ENCODE results near the gene ZNF618. TPM values are rescaled to one million over a fixed set of nuclear protein-coding genes. Genes with fewer than 3 reads are reported as not detected.
A peak's percentile ranks its signal among the peaks of the same experiment; 100 is the strongest.

Gene ZNF618
- total RNA-seq, 1 experiment from 2014 or later, result 1.8 TPM

DNA sequence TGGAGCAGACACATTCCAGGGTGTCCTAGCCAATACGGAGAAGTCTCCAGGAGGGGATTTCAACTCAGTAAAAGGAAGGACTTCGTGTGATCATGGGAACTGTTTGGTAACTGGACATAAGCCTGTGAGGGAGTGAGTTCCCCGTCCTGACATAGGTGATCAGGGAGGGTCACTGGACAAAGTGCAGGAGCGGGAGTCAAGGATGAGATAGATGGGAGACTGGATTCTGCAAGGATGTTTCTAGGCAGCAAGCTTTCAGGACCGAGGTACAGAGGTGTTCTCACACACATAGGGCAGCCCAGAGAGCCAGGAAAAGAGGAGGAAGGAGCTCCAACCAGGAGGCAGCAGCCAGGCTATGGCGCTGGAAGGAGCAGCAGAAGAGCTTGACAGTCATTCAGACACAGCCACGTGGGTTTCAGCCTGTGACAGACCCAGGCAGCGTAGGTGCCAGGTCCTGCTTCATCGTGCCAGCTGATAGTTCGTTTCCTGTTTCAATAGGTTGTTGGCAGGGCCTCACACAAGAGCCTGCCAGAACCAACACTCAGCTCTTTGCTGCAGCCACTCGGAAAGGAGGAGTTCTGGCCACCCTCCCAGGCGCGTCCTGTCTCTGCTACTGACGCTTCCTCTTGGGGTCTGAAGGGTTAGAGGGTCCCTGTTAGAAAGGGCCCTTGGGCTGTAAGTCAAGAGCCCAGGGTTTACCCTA is 117.9 kb downstream of the ZNF618 start:
- ChIA-PET POLR2A (no interaction called here), CTCF (no interaction called here)
- no peak overlapping the region for H3K27ac ChIP-seq (ENCODE audit: low read length)
- intact Hi-C loops (cut with micrococcal nuclease; ENCODE audit: unreplicated experiment) (no loop called here), in situ Hi-C loops (cut with HindIII; ENCODE audit: low pct_unique_long_range_greater_than_20kb, low sequenced_read_pairs) (no loop called here)
- H3K9me3 ChIP-seq (ENCODE audit: control insufficient read depth, insufficient read depth, low read depth, low read length), result no peaks in the 10 kb centered on the region
- no TSS peak for BruUV-seq (replicated peaks)
- no peaks in the 10 kb centered on the region for H3K36me3 ChIP-seq (ENCODE audit: control insufficient read depth, insufficient read depth, low read length)
- TF ChIP-seq SIN3A (IDR thresholded peaks at IDR 0.05; ENCODE audit: borderline replicate concordance, insufficient read depth, low read depth, low read length) (no peak), POLR2AphosphoS5 (IDR thresholded peaks at IDR 0.05; ENCODE audit: low read depth, low read length) (no peak), TCF7L2 (IDR thresholded peaks at IDR 0.05; ENCODE audit: low read depth, low read length) (no peak)
- TF ChIP-seq, protein P1, sequence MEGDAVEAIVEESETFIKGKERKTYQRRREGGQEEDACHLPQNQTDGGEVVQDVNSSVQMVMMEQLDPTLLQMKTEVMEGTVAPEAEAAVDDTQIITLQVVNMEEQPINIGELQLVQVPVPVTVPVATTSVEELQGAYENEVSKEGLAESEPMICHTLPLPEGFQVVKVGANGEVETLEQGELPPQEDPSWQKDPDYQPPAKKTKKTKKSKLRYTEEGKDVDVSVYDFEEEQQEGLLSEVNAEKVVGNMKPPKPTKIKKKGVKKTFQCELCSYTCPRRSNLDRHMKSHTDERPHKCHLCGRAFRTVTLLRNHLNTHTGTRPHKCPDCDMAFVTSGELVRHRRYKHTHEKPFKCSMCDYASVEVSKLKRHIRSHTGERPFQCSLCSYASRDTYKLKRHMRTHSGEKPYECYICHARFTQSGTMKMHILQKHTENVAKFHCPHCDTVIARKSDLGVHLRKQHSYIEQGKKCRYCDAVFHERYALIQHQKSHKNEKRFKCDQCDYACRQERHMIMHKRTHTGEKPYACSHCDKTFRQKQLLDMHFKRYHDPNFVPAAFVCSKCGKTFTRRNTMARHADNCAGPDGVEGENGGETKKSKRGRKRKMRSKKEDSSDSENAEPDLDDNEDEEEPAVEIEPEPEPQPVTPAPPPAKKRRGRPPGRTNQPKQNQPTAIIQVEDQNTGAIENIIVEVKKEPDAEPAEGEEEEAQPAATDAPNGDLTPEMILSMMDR (IDR thresholded peaks at IDR 0.05), result no peak
- TF ChIP-seq, protein P2, sequence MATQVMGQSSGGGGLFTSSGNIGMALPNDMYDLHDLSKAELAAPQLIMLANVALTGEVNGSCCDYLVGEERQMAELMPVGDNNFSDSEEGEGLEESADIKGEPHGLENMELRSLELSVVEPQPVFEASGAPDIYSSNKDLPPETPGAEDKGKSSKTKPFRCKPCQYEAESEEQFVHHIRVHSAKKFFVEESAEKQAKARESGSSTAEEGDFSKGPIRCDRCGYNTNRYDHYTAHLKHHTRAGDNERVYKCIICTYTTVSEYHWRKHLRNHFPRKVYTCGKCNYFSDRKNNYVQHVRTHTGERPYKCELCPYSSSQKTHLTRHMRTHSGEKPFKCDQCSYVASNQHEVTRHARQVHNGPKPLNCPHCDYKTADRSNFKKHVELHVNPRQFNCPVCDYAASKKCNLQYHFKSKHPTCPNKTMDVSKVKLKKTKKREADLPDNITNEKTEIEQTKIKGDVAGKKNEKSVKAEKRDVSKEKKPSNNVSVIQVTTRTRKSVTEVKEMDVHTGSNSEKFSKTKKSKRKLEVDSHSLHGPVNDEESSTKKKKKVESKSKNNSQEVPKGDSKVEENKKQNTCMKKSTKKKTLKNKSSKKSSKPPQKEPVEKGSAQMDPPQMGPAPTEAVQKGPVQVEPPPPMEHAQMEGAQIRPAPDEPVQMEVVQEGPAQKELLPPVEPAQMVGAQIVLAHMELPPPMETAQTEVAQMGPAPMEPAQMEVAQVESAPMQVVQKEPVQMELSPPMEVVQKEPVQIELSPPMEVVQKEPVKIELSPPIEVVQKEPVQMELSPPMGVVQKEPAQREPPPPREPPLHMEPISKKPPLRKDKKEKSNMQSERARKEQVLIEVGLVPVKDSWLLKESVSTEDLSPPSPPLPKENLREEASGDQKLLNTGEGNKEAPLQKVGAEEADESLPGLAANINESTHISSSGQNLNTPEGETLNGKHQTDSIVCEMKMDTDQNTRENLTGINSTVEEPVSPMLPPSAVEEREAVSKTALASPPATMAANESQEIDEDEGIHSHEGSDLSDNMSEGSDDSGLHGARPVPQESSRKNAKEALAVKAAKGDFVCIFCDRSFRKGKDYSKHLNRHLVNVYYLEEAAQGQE (IDR thresholded peaks at IDR 0.05; ENCODE audit: insufficient read depth in 1 of 2, low read depth in 2 of 2, low read length in 1 of 2), result no peak
- no peak overlapping the region for H3K4me3 ChIP-seq (ENCODE audit: low read depth in 2 of 2, low read length in 2 of 2)
- peak; percentile 48; the same call in 1 of the 2 replicates for ATAC-seq
- no peaks in the 10 kb centered on the region for H3K27me3 ChIP-seq (ENCODE audit: control insufficient read depth, insufficient read depth, low read length)
- no peak for DNase-seq (ENCODE audit: low read depth, low spot score)
- no peaks in the 10 kb centered on the region for H3K4me1 ChIP-seq (ENCODE audit: control insufficient read depth, insufficient read depth, low read length)

DNA sequence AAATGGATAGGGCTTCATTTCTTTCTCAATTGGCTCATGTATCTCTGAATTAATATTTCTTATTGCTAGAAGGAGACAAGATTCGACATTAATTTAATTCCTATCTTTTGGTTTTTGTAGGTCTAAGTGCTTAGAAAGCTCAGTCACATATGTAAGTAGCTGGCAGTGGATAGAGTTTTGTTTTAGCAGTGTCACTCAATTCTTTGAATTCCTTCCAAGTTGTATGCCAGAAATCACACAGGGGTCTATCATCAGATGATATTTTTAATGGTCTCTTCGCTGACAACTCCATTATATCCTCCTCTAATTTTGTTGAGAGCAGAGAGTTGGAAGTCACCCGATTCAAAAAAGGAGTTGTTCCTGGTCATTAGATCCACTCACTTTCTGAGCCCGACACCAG is 119.3 kb downstream of the ZNF618 start:
- in situ Hi-C loops (cut with HindIII; ENCODE audit: low pct_unique_long_range_greater_than_20kb, low sequenced_read_pairs), result no loop called here

More for the DNA sequence above, 119.3 kb downstream of the ZNF618 start:
- no peak for TF ChIP-seq TCF7L2 (IDR thresholded peaks at IDR 0.05; ENCODE audit: low read depth, low read length)
- no peak for TF ChIP-seq POLR2AphosphoS5 (IDR thresholded peaks at IDR 0.05; ENCODE audit: low read depth, low read length)
- TF ChIP-seq, protein P2 (IDR thresholded peaks at IDR 0.05; ENCODE audit: insufficient read depth in 1 of 2, low read depth in 2 of 2, low read length in 1 of 2), result no peak
- TF ChIP-seq, protein P1 (IDR thresholded peaks at IDR 0.05), result no peak
- TF ChIP-seq SIN3A (IDR thresholded peaks at IDR 0.05; ENCODE audit: borderline replicate concordance, insufficient read depth, low read depth, low read length), result no peak
- BruUV-seq (replicated peaks), result no TSS peak
- Histone ChIP-seq H3K36me3 (ENCODE audit: control insufficient read depth, insufficient read depth, low read length) (no peaks in the 10 kb centered on the region), H3K27ac (ENCODE audit: low read length) (no peak overlapping the region), H3K4me1 (ENCODE audit: control insufficient read depth, insufficient read depth, low read length) (no peaks in the 10 kb centered on the region), H3K4me3 (ENCODE audit: low read depth in 2 of 2, low read length in 2 of 2) (no peak overlapping the region), H3K27me3 (ENCODE audit: control insufficient read depth, insufficient read depth, low read length) (no peaks in the 10 kb centered on the region), H3K9me3 (ENCODE audit: control insufficient read depth, insufficient read depth, low read depth, low read length) (no peaks in the 10 kb centered on the region)
- CTCF ChIA-PET, result no interaction called here
- POLR2A ChIA-PET, result interaction anchor here (0.6 kb wide), 1 partner anchor 34 kb away, joined by 3 read pairs; no protein-coding TSS in a partner anchor
- intact Hi-C loops (cut with micrococcal nuclease; ENCODE audit: unreplicated experiment), result no loop called here
- no peak for ATAC-seq
- no peak for DNase-seq (ENCODE audit: low read depth, low spot score)

Measured in Panc1 (cell line).